ENCODE measurements around the gene GLI2. TPM values are rescaled to one million over a fixed set of nuclear protein-coding genes. Genes with fewer than 3 reads are reported as not detected.

The GLI2 gene
- total and polyA plus RNA-seq, 2 donors (not counting 1 experiment from before 2014, with no cell fraction given): 2.8 to 3.3 TPM

DNA sequence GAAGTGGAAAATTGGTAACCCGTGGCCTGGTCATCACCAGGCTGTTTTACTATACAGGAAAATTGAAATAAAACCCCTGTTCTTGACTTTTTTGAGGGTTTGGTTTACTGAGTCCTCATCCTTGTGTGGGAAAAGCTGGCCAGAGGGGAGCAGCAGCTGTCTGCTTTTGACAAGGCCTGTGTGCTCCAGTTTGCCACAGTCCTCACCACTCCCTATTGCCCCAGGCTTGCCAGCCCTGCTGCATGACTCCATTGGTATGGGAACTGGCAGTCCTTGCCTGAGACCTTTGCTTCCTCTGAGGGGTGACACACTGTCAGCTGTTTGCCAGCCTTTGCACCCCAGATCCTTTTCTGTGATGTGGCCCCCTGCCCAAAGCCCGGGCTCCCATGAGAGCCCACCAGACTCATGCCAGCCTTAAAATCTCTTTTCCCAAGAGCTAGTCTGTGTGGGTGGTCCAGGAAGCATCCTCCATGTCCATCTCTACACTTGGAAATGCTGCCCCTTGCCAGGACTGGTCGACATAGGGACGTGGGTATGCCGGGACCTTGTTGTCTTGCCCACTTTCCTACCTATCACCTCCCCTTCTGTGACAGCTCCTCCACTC, 39.0 kb downstream of the GLI2 start:
- no peaks in the 10 kb centered on the region for H3K9me3 ChIP-seq (ENCODE audit: control insufficient read depth, insufficient read depth, low read depth, low read length)
- peaks cover 69% of the 10 kb centered on the region for H3K79me2 ChIP-seq (ENCODE audit: control insufficient read depth, insufficient read depth, low read length)
- no peak overlapping the region for H3K27ac ChIP-seq (ENCODE audit: insufficient read depth, low read length)
- H3K4me3 ChIP-seq (replicated peaks in 1 of 4; ENCODE audit: control extremely low read depth in 1 of 4, insufficient read depth in 1 of 4, low read depth in 3 of 4, low read length in 4 of 4): no peak overlapping the region
- no peak overlapping the region for H3K9ac ChIP-seq (ENCODE audit: insufficient read depth, low read length)
- H3K27me3 ChIP-seq (ENCODE audit: control insufficient read depth, insufficient read depth, low read length): no peaks in the 10 kb centered on the region
- TF ChIP-seq EZH2 (IDR thresholded peaks at IDR 0.05; ENCODE audit: low read length, missing control alignments): no peak
- TF ChIP-seq, protein P1, sequence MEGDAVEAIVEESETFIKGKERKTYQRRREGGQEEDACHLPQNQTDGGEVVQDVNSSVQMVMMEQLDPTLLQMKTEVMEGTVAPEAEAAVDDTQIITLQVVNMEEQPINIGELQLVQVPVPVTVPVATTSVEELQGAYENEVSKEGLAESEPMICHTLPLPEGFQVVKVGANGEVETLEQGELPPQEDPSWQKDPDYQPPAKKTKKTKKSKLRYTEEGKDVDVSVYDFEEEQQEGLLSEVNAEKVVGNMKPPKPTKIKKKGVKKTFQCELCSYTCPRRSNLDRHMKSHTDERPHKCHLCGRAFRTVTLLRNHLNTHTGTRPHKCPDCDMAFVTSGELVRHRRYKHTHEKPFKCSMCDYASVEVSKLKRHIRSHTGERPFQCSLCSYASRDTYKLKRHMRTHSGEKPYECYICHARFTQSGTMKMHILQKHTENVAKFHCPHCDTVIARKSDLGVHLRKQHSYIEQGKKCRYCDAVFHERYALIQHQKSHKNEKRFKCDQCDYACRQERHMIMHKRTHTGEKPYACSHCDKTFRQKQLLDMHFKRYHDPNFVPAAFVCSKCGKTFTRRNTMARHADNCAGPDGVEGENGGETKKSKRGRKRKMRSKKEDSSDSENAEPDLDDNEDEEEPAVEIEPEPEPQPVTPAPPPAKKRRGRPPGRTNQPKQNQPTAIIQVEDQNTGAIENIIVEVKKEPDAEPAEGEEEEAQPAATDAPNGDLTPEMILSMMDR (conservative IDR thresholded peaks at IDR 0.05 in 1 of 2, IDR thresholded peaks at IDR 0.05 in 1 of 2; ENCODE audit: low read depth in 1 of 2, low read length in 2 of 2): no peak
- no peaks in the 10 kb centered on the region for H3K36me3 ChIP-seq (ENCODE audit: control insufficient read depth, insufficient read depth, low read length)
- H3K4me1 ChIP-seq (ENCODE audit: control insufficient read depth, extremely low read depth, insufficient read depth, low read length): peaks cover 26% of the 10 kb centered on the region
- no peaks in the 10 kb centered on the region for H4K20me1 ChIP-seq (ENCODE audit: control insufficient read depth, extremely low read depth, insufficient read depth, low read length)
- no peak overlapping the region for H2AFZ ChIP-seq (ENCODE audit: low read length)
- no peak for DNase-seq (ENCODE audit: low read depth in 2 of 2)
- H3K4me2 ChIP-seq (ENCODE audit: extremely low read depth, insufficient read depth, low read length): no peak overlapping the region

DNA sequence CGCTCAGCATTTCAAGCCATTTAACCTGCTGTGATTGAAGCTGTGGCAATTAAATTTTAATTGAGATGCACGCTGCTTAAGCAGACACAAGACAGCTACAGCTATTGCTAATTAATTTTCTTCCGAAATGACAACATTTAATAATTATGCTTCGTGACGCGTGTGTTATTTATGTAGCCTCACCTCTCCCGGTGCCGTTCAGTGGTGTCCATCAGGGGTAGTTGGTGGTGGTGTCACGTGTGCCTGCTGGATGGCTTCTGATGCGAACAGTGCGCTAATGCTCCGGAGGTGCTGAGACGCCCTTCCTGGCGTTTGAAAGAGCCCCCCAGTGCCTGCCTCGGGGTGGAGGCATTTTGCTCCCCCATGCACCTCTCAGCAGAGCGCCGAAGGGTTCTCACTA, 39.5 kb downstream of the GLI2 start:
- Histone ChIP-seq H3K9ac (ENCODE audit: insufficient read depth, low read length) (no peak overlapping the region), H3K36me3 (ENCODE audit: control insufficient read depth, insufficient read depth, low read length) (no peaks in the 10 kb centered on the region), H2AFZ (ENCODE audit: low read length) (no peak overlapping the region), H3K9me3 (ENCODE audit: control insufficient read depth, insufficient read depth, low read depth, low read length) (no peaks in the 10 kb centered on the region), H4K20me1 (ENCODE audit: control insufficient read depth, extremely low read depth, insufficient read depth, low read length) (no peaks in the 10 kb centered on the region), H3K27me3 (ENCODE audit: control insufficient read depth, insufficient read depth, low read length) (no peaks in the 10 kb centered on the region), H3K4me1 (ENCODE audit: control insufficient read depth, extremely low read depth, insufficient read depth, low read length) (peaks cover 29% of the 10 kb centered on the region), H3K79me2 (ENCODE audit: control insufficient read depth, insufficient read depth, low read length) (peaks cover 65% of the 10 kb centered on the region), H3K27ac (ENCODE audit: insufficient read depth, low read length) (no peak overlapping the region), H3K4me2 (ENCODE audit: extremely low read depth, insufficient read depth, low read length) (no peak overlapping the region), H3K4me3 (replicated peaks in 1 of 4; ENCODE audit: control extremely low read depth in 1 of 4, insufficient read depth in 1 of 4, low read depth in 3 of 4, low read length in 4 of 4) (no peak overlapping the region)
- DNase-seq (ENCODE audit: low read depth in 2 of 2): no peak
- TF ChIP-seq EZH2 (IDR thresholded peaks at IDR 0.05; ENCODE audit: low read length, missing control alignments): no peak
- TF ChIP-seq, protein P1 (conservative IDR thresholded peaks at IDR 0.05 in 1 of 2, IDR thresholded peaks at IDR 0.05 in 1 of 2; ENCODE audit: low read depth in 1 of 2, low read length in 2 of 2): no peak

DNA sequence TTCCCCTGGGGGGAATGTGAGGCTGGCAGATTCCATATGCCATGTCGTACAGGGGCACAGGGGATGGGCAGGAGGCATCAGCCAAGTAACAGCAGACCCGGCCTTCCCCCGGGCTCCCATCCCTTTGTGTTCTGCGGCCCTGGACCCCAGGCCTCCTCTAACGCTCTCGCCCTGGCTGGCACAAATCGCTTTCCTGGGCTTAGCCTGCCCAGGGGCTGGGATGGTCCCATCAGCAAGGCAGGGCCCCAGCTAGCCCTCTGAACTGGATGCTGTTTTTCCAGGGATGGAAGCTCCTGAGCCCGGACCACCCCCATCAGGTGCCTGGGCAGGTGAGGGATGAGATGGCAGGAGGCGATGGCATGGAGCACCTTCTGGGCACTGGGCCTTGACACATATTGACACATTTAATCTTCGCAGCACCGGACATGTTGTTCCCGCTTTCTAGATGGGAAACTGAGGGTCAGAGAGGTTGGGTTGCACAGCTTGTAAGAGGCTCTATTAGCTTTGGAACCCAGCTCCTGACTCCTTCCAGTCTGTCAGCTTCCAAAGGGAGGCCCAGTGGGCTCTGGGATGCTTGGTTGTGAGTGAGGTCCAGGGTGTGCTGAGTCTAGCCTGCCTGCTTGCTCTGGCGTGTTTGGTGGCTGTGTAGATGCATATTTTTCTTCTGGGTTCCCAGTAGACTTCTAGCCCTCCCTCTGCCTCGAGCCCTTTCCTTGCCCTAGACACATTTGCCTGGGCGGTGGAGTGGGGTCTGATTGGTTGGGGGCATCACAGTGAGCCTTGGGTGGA, 40.3 kb downstream of the GLI2 start:
- no peaks in the 10 kb centered on the region for H3K36me3 ChIP-seq (ENCODE audit: control insufficient read depth, insufficient read depth, low read length)
- peaks cover 61% of the 10 kb centered on the region for H3K79me2 ChIP-seq (ENCODE audit: control insufficient read depth, insufficient read depth, low read length)
- H3K27me3 ChIP-seq (ENCODE audit: control insufficient read depth, insufficient read depth, low read length): no peaks in the 10 kb centered on the region
- H3K4me1 ChIP-seq (ENCODE audit: control insufficient read depth, extremely low read depth, insufficient read depth, low read length): peaks cover 23% of the 10 kb centered on the region
- no peak overlapping the region for H2AFZ ChIP-seq (ENCODE audit: low read length)
- H3K27ac ChIP-seq (ENCODE audit: insufficient read depth, low read length): no peak overlapping the region
- H3K9ac ChIP-seq (ENCODE audit: insufficient read depth, low read length): no peak overlapping the region
- no peaks in the 10 kb centered on the region for H4K20me1 ChIP-seq (ENCODE audit: control insufficient read depth, extremely low read depth, insufficient read depth, low read length)
- no peak overlapping the region for H3K4me3 ChIP-seq (replicated peaks in 1 of 4; ENCODE audit: control extremely low read depth in 1 of 4, insufficient read depth in 1 of 4, low read depth in 3 of 4, low read length in 4 of 4)
- DNase-seq (ENCODE audit: low read depth in 2 of 2): no peak
- TF ChIP-seq EZH2 (IDR thresholded peaks at IDR 0.05; ENCODE audit: low read length, missing control alignments): no peak
- no peak overlapping the region for H3K4me2 ChIP-seq (ENCODE audit: extremely low read depth, insufficient read depth, low read length)
- no peaks in the 10 kb centered on the region for H3K9me3 ChIP-seq (ENCODE audit: control insufficient read depth, insufficient read depth, low read depth, low read length)

All from fibroblast of lung (primary cell).